ENCODE data around the gene SNX20. TPM values are rescaled to one million over a fixed set of nuclear protein-coding genes. Genes with fewer than 3 reads are reported as not detected.

Gene SNX20
- total and polyA plus RNA-seq, 2 of the 4 experiments (the other 2 are of a cell fraction): not detected

DNA sequence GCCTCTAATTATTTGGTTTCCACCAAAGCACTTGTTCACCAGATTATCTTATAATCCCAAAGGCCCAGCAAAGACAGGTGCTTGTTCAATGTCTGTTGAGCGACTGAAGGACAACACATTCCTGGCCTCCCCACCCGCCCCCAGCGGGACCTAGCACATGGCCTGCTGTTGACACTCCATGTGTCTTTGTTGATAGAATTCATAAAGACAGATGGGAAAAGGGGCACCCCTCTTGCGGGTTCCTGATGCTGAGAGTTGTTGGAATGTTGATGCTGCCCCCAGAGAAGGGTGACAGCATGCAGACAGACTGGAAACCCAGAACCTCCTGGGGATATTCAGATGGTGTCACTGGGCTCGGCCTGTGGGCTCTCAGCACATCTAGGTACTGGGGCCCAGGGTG lies 36.9 kb downstream of the SNX20 start:
- H3K14ac ChIP-seq (replicated peaks; ENCODE audit: low read depth, low read length): no peak overlapping the region
- TF ChIP-seq, protein P1, sequence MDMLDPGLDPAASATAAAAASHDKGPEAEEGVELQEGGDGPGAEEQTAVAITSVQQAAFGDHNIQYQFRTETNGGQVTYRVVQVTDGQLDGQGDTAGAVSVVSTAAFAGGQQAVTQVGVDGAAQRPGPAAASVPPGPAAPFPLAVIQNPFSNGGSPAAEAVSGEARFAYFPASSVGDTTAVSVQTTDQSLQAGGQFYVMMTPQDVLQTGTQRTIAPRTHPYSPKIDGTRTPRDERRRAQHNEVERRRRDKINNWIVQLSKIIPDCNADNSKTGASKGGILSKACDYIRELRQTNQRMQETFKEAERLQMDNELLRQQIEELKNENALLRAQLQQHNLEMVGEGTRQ (IDR thresholded peaks at IDR 0.05; ENCODE audit: low read depth, low read length): no peak
- TF ChIP-seq RFX5 (IDR thresholded peaks at IDR 0.05; ENCODE audit: low read depth, low read length) (no peak), NFE2L2 (IDR thresholded peaks at IDR 0.05; ENCODE audit: low read depth, low read length) (no peak), CEBPB (IDR thresholded peaks at IDR 0.05; ENCODE audit: low read depth, low read length) (no peak), RAD21 (IDR thresholded peaks at IDR 0.05; ENCODE audit: low read length) (no peak), SMC3 (IDR thresholded peaks at IDR 0.05; ENCODE audit: low read depth, low read length) (no peak), MAZ (IDR thresholded peaks at IDR 0.05; ENCODE audit: borderline replicate concordance, low read depth, low read length) (no peak), FOS (IDR thresholded peaks at IDR 0.05; ENCODE audit: low read depth, low read length) (no peak), RCOR1 (IDR thresholded peaks at IDR 0.05; ENCODE audit: insufficient replicate concordance, low read length) (no peak), CHD1 (IDR thresholded peaks at IDR 0.05; ENCODE audit: low read depth, low read length) (no peak), MAFK (IDR thresholded peaks at IDR 0.05; ENCODE audit: low read depth, low read length) (no peak), BHLHE40 (IDR thresholded peaks at IDR 0.05; ENCODE audit: low read depth, low read length) (no peak), ELK1 (IDR thresholded peaks at IDR 0.05; ENCODE audit: borderline replicate concordance, low read depth, low read length) (no peak), MXI1 (IDR thresholded peaks at IDR 0.05; ENCODE audit: borderline replicate concordance, low read depth, low read length) (no peak), POLR2A (IDR thresholded peaks at IDR 0.05; ENCODE audit: low read depth, low read length) (no peak)
- TF ChIP-seq, protein P2, sequence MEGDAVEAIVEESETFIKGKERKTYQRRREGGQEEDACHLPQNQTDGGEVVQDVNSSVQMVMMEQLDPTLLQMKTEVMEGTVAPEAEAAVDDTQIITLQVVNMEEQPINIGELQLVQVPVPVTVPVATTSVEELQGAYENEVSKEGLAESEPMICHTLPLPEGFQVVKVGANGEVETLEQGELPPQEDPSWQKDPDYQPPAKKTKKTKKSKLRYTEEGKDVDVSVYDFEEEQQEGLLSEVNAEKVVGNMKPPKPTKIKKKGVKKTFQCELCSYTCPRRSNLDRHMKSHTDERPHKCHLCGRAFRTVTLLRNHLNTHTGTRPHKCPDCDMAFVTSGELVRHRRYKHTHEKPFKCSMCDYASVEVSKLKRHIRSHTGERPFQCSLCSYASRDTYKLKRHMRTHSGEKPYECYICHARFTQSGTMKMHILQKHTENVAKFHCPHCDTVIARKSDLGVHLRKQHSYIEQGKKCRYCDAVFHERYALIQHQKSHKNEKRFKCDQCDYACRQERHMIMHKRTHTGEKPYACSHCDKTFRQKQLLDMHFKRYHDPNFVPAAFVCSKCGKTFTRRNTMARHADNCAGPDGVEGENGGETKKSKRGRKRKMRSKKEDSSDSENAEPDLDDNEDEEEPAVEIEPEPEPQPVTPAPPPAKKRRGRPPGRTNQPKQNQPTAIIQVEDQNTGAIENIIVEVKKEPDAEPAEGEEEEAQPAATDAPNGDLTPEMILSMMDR (conservative IDR thresholded peaks at IDR 0.05; ENCODE audit: low read depth, low read length): no peak
- no peaks in the 10 kb centered on the region for H4K20me1 ChIP-seq (ENCODE audit: insufficient read depth, low read length)
- intact Hi-C loops (cut with micrococcal nuclease): no loop called here
- ChIA-PET CTCF (no interaction called here), POLR2A (ENCODE audit: unreplicated experiment) (no interaction called here)
- no peak overlapping the region for H3K4me2 ChIP-seq (ENCODE audit: low read depth, low read length)
- H3K27me3 ChIP-seq (ENCODE audit: control insufficient read depth, insufficient read depth, low read length): peaks cover 20% of the 10 kb centered on the region
- no peak overlapping the region for H2BK5ac ChIP-seq (ENCODE audit: low read depth, low read length, poor library complexity, severe bottlenecking)
- H2AFZ ChIP-seq (replicated peaks; ENCODE audit: low read length, poor library complexity): no peak overlapping the region
- no peaks in the 10 kb centered on the region for H3K9me3 ChIP-seq (ENCODE audit: control insufficient read depth, insufficient read depth, low read length)
- H2AK9ac ChIP-seq (replicated peaks; ENCODE audit: low read depth, low read length, poor library complexity): no peak overlapping the region
- no peak overlapping the region for H2AK5ac ChIP-seq (ENCODE audit: low read depth, low read length)
- H4K8ac ChIP-seq (ENCODE audit: low read depth in 2 of 2, low read length in 2 of 2): no peak overlapping the region
- H4K5ac ChIP-seq (ENCODE audit: low read depth, low read length): no peak overlapping the region
- DNase-seq: no peak
- H3K79me1 ChIP-seq (ENCODE audit: low read depth in 1 of 2, low read length in 2 of 2): no peaks in the 10 kb centered on the region
- no peak overlapping the region for H3K56ac ChIP-seq (ENCODE audit: extremely low read depth, insufficient read depth, low read length)
- H3K4me1 ChIP-seq (ENCODE audit: control insufficient read depth, insufficient read depth, low read length): no peaks in the 10 kb centered on the region
- no peak overlapping the region for H3K9ac ChIP-seq (ENCODE audit: low read depth, low read length)
- no peak overlapping the region for H2BK20ac ChIP-seq (ENCODE audit: low read depth, low read length)
- no peak overlapping the region for H2BK120ac ChIP-seq (ENCODE audit: low read depth, low read length)
- no peak overlapping the region for H3K23ac ChIP-seq (ENCODE audit: low read depth, low read length)
- dilution Hi-C loops (cut with HindIII; ENCODE audit: low sequenced_read_pairs, unreplicated experiment): no loop called here
- no peak overlapping the region for H3K27ac ChIP-seq (ENCODE audit: insufficient read depth, low read length)
- H3K9me1 ChIP-seq (ENCODE audit: insufficient read depth, low read length): no peaks in the 10 kb centered on the region
- no peaks in the 10 kb centered on the region for H3K36me3 ChIP-seq (ENCODE audit: control insufficient read depth, insufficient read depth, low read length)
- H2BK15ac ChIP-seq (ENCODE audit: low read depth, low read length): no peak overlapping the region
- no peak overlapping the region for H3K4me3 ChIP-seq (ENCODE audit: insufficient read depth, low read depth, low read length)
- no TSS peak for BruUV-seq (replicated peaks)
- in situ Hi-C loops (cut with MboI; ENCODE audit: low sequenced_read_pairs): no loop called here
- no peak for ATAC-seq (ENCODE audit: low read depth)
- H4K91ac ChIP-seq (ENCODE audit: insufficient read depth, low read depth, low read length): no peak overlapping the region
- H3K18ac ChIP-seq (ENCODE audit: low read depth, low read length): no peak overlapping the region
- WGBS, 2 experiments (ENCODE audit: extremely low coverage in 2 of 2, insufficient read length in 1 of 2): no CpG with 5 or more reads among the region's 5 CpGs
- H3K4ac ChIP-seq (ENCODE audit: low read depth, low read length): no peak overlapping the region

Measured in IMR-90 (cell line).